ENCODE data around the gene EVA1C. TPM values are rescaled to one million over a fixed set of nuclear protein-coding genes. Genes with fewer than 3 reads are reported as not detected.

EVA1C gene
- total RNA-seq, 1 experiment from 2014 or later, result 29.3 TPM

DNA sequence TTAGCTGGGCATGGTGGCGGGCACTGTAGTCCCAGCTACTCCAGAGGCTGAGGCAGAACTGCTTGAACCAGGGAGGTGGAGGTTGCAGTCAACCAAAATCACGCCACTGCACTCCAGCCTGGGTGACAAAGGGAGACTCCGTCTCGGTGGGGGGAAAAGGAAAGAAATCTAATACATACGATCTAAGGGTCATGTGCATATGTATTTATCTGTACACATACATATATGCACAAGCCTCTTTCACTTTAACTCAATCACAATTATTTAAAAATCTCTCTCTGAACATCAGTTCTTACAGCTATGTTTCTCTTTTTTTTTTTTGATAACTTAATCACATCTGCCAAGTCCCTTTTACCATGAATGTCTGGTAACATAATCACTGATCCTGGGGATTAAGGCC is 34.7 kb downstream of the EVA1C start:
- ChIA-PET CTCF (no interaction called here), POLR2A (no interaction called here), RAD21 (ENCODE audit: low non-redundant PET in 1 of 2, low total read pairs in 2 of 2, uncharacterized antibody in 2 of 2, unreplicated experiment in 2 of 2) (no interaction called here)
- Histone ChIP-seq H3K4me3 (replicated peaks in 1 of 2; ENCODE audit: low read depth in 1 of 2, low read length in 2 of 2) (no peak overlapping the region), H3K4me2 (ENCODE audit: low read length) (no peak overlapping the region), H3K9ac (ENCODE audit: low read length) (no peak overlapping the region), H3K9me3 (ENCODE audit: control insufficient read depth in 1 of 2, insufficient read depth in 1 of 2, low read depth in 1 of 2, low read length in 2 of 2) (no peaks in the 10 kb centered on the region), H4K20me1 (ENCODE audit: insufficient read depth) (no peaks in the 10 kb centered on the region), H2AFZ (ENCODE audit: low read depth, low read length, poor library complexity, severe bottlenecking) (no peak overlapping the region), H3K9me2 (ENCODE audit: insufficient read depth) (no peaks in the 10 kb centered on the region), H3K36me3 (ENCODE audit: control insufficient read depth in 1 of 2, insufficient read depth in 2 of 2, low read length in 2 of 2) (peaks cover 0 to 11% of the 10 kb centered on the region in 2 experiments; a peak in 1 of 4 replicates), H3K4me1 (ENCODE audit: control insufficient read depth in 1 of 2, insufficient read depth in 2 of 2, low read length in 2 of 2) (peaks cover 10 to 20% of the 10 kb centered on the region in 2 experiments; a peak in 3 of 4 replicates), H3K27ac (ENCODE audit: low read depth, low read length) (no peak overlapping the region), H3K27me3 (ENCODE audit: insufficient read depth, low read length) (no peaks in the 10 kb centered on the region), H3K79me2 (ENCODE audit: insufficient read depth, low read length) (peaks cover 30% of the 10 kb centered on the region)
- ATAC-seq, result no peak
- TF ChIP-seq FOSL1 (IDR thresholded peaks at IDR 0.05; ENCODE audit: low read depth), result no peak
- no peak for TF ChIP-seq ZFX (IDR thresholded peaks at IDR 0.05)
- no peak for TF ChIP-seq SP1 (IDR thresholded peaks at IDR 0.05; ENCODE audit: low read depth)
- TF ChIP-seq CBX3 (IDR thresholded peaks at IDR 0.05; ENCODE audit: low read depth), result no peak
- no peak for TF ChIP-seq ELF1 (IDR thresholded peaks at IDR 0.05; ENCODE audit: borderline replicate concordance, low read depth)
- TF ChIP-seq REST (IDR thresholded peaks at IDR 0.05; ENCODE audit: low read depth), result no peak
- TF ChIP-seq EZH2 (IDR thresholded peaks at IDR 0.05), result no peak
- no peak for TF ChIP-seq JUND (IDR thresholded peaks at IDR 0.05)
- TF ChIP-seq RAD21 (IDR thresholded peaks at IDR 0.05; ENCODE audit: low read depth), result no peak
- TF ChIP-seq POLR2AphosphoS5 (IDR thresholded peaks at IDR 0.05; ENCODE audit: low read depth, low read length), result no peak
- TF ChIP-seq EGR1 (IDR thresholded peaks at IDR 0.05; ENCODE audit: low read depth), result no peak
- TF ChIP-seq ZBTB33 (IDR thresholded peaks at IDR 0.05; ENCODE audit: extremely low read depth, insufficient replicate concordance, low read length), result no peak
- TF ChIP-seq TCF7L2 (IDR thresholded peaks at IDR 0.05; ENCODE audit: borderline replicate concordance, extremely low read depth, insufficient read depth, insufficient read length), result no peak
- TF ChIP-seq CEBPB (IDR thresholded peaks at IDR 0.05; ENCODE audit: low read depth), result no peak
- no peak for TF ChIP-seq SIN3A (IDR thresholded peaks at IDR 0.05; ENCODE audit: low read depth)
- BruUV-seq (replicated peaks), result no TSS peak
- DNase-seq (ENCODE audit: low read depth, low spot score), result no peak
- intact Hi-C loops (cut with micrococcal nuclease), result no loop called here

Data from HCT116 (cell line).